ENCODE results near the gene RBBP4. TPM values are rescaled to one million over a fixed set of nuclear protein-coding genes. Genes with fewer than 3 reads are reported as not detected.
"Not testable (repeated sequence)": the region's sequence is repeated elsewhere in the genome, so short reads cannot be mapped to it uniquely, and the experiment has no call there.

Gene RBBP4
- total and polyA plus RNA-seq, 2 of the 8 experiments (the other 6 are each of a cell fraction or from before 2014, with no cell fraction given) = 147 to 397 TPM

DNA sequence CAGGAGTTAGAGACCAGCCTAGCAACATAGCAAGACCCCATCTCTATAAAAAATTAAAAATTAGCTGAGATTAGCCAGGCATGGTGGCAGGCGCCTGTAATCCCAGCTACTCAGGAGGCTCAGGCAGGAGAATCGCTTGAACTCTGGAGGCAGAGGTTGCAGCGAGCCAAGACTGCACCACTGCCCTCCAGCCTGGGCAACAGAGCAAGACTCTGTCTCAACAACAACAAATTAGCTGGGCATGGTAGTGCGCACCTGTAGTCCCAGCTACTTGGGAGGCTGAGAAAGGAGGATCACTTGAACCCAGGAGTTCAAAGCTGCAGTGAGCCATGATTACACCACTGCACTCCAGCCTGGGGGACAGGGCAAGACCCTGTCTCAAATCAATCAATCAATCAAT lies 20.8 kb upstream of the RBBP4 start:
- not testable (repeated sequence) for FAIRE-seq
- peaks cover 0 to 40% (median 6%) of the 10 kb centered on the region in 4 experiments; a peak in 5 of 8 replicates for H3K36me3 ChIP-seq (ENCODE audit: control insufficient read depth in 2 of 4, insufficient read depth in 4 of 4, low read length in 3 of 4)

More for the DNA sequence above, 20.8 kb upstream of the RBBP4 start:
- not testable (repeated sequence) for H4K5ac ChIP-seq (ENCODE audit: insufficient read length, low read depth, low read length); H3K23me2 ChIP-seq (ENCODE audit: low read depth, low read length); H3K4me3 ChIP-seq (ENCODE audit: extremely low read depth in 1 of 4, insufficient read depth in 2 of 4, low read depth in 3 of 4, low read length in 4 of 4); H3K18ac ChIP-seq (ENCODE audit: extremely low read depth, low read length); H3K56ac ChIP-seq (replicated peaks; ENCODE audit: insufficient read length, low read depth, low read length); H3K23ac ChIP-seq (ENCODE audit: insufficient read length); H2BK15ac ChIP-seq (ENCODE audit: low read length); H2BK5ac ChIP-seq (ENCODE audit: low read depth, low read length); H3K4ac ChIP-seq (replicated peaks; ENCODE audit: insufficient read length, low read depth, low read length); H3K27ac ChIP-seq (ENCODE audit: low read depth, low read length); H3K9me3 ChIP-seq (ENCODE audit: insufficient read depth in 2 of 2, low read depth in 1 of 2, low read length in 1 of 2); H2BK20ac ChIP-seq (ENCODE audit: low read length); H2BK12ac ChIP-seq (ENCODE audit: low read depth, low read length); H4K91ac ChIP-seq (replicated peaks; ENCODE audit: insufficient read length, low read length); H4K8ac ChIP-seq (ENCODE audit: extremely low read depth, insufficient read depth, low read length); H3K27me3 ChIP-seq (replicated peaks in 1 of 4; ENCODE audit: control insufficient read depth in 3 of 4, extremely low read depth in 1 of 4, insufficient read depth in 3 of 4, low read length in 3 of 4); H3K4me2 ChIP-seq (ENCODE audit: insufficient read depth in 1 of 2, low read depth in 2 of 2, low read length in 2 of 2); H3K9ac ChIP-seq (replicated peaks in 1 of 4; ENCODE audit: extremely low read depth in 1 of 4, low read depth in 3 of 4, low read length in 3 of 4); H3K4me1 ChIP-seq (replicated peaks in 1 of 4; ENCODE audit: control insufficient read depth in 3 of 4, insufficient read depth in 4 of 4, low read length in 3 of 4); H2BK120ac ChIP-seq (replicated peaks; ENCODE audit: low read depth, low read length); H2AFZ ChIP-seq (ENCODE audit: low read length); H2AK5ac ChIP-seq (ENCODE audit: low read depth, low read length); H3K14ac ChIP-seq (ENCODE audit: insufficient read length); DNase-seq (ENCODE audit: low read depth in 1 of 2, low spot score in 2 of 2); H3K79me1 ChIP-seq (ENCODE audit: low read depth, low read length); H4K20me1 ChIP-seq (replicated peaks in 1 of 2; ENCODE audit: control insufficient read depth in 1 of 2, insufficient read depth in 2 of 2, low read length in 2 of 2)
- ChIA-PET CTCF (ENCODE audit: partially characterized antibody) (interaction anchor here (0.8 to 1.2 kb wide), 3 partner anchors 10 to 1719 kb away, joined by 3 to 4 read pairs (median 3); no protein-coding TSS in a partner anchor), POLR2A (ENCODE audit: partially characterized antibody) (interaction anchor here (1.1 to 1.8 kb wide), 3 partner anchors 9 to 76 kb away, joined by 3 to 5 read pairs (median 4); no protein-coding TSS in a partner anchor)
- WGBS, 2 experiments (ENCODE audit: extremely low coverage in 1 of 2, insufficient coverage in 1 of 2, insufficient read length in 1 of 2, insufficient replicate concordance in 2 of 2, low coverage in 1 of 2, low lambda C conversion rate in 2 of 2, missing lambda C conversion rate in 1 of 2) = 98% methylated on average over 4 of the region's 4 CpGs; no CpG with 5 or more reads in 1 of the 2 experiments
- H3K79me2 ChIP-seq (ENCODE audit: control insufficient read depth in 1 of 2, insufficient read depth in 2 of 2, low read length in 2 of 2) = peaks cover 0 to 12% of the 10 kb centered on the region in 2 experiments; a peak in 2 of 4 replicates
